C4-2B (cell line): ENCODE results near the gene DDAH2.
"Not testable (repeated sequence)": the region's sequence is repeated elsewhere in the genome, so short reads cannot be mapped to it uniquely, and the experiment has no call there.

Source experiments
- H3K27ac ChIP-seq: fragments of 450-650 bp; 2 replicates; pipeline ENCODE4 v1.5.1; 2017
- CTCF ChIP-seq: fragments of 450-650 bp; conservative IDR thresholded peaks from 2 replicates; pipeline ENCODE4 v1.5.1; 2017; ENCODE audit warnings: mild to moderate bottlenecking
- ZFX ChIP-seq: fragments of 450-650 bp; IDR thresholded peaks from 2 replicates; pipeline ENCODE4 v1.6.1; 2017

Gene DDAH2

GRCh38 chr6:31715022-31715958 is 13.8 kb downstream of the DDAH2 start, which contains the start of gene LY6G6D:
TSS of gene LY6G6D (plus strand) at chr6:31715348. CDS start at chr6:31715356, 8 bp downstream.
- no peak within 1 kb of the TSS for H3K27ac ChIP-seq

GRCh38 chr6:31713991-31714684 is 15.0 kb downstream of the DDAH2 start:
- no peak for TF ChIP-seq CTCF
- TF ChIP-seq ZFX: no peak
- H3K27ac ChIP-seq: no peak overlapping the region

More at GRCh38 chr6:31715022-31715958, 13.8 kb downstream of the DDAH2 start, which contains the start of gene LY6G6D:
- TF ChIP-seq ZFX (no peak), CTCF (no peak)

GRCh38 chr6:31713465-31713864 is 15.6 kb downstream of the DDAH2 start:
- TF ChIP-seq ZFX (no peak), CTCF (no peak)
- no peak overlapping the region for H3K27ac ChIP-seq

GRCh38 chr6:31712296-31712695 is 16.8 kb downstream of the DDAH2 start:
- TF ChIP-seq CTCF (no peak; the same call in 1 of the 2 replicates), ZFX (no peak)
- H3K27ac ChIP-seq: no peak overlapping the region

- H3K27ac ChIP-seq: no peak overlapping the region
- no peak for TF ChIP-seq ZFX
- TF ChIP-seq CTCF: no peak
These were observed 17.9 kb downstream of the DDAH2 start for GRCh38 chr6:31711233-31711632.

- H3K27ac ChIP-seq: no peak overlapping the region
- TF ChIP-seq ZFX: no peak
These were observed 18.4 kb downstream of the DDAH2 start for GRCh38 chr6:31710523-31711219.

GRCh38 chr6:31709157-31709556 is 19.9 kb downstream of the DDAH2 start:
- H3K27ac ChIP-seq: not testable (repeated sequence)

- TF ChIP-seq ZFX (no peak), CTCF (no peak)
- no peak overlapping the region for H3K27ac ChIP-seq
These were observed 20.9 kb downstream of the DDAH2 start for GRCh38 chr6:31708224-31708623.
